KBM-7 (cell line): ENCODE measurements around the gene ZNF594.
A peak's percentile ranks its signal among the peaks of the same experiment; 100 is the strongest.
"Not testable (repeated sequence)": the region's sequence is repeated elsewhere in the genome, so short reads cannot be mapped to it uniquely, and the experiment has no call there.

Experiments
- DNase-seq: peaks from one replicate; pipeline ENCODE4 v3.0.0-alpha.2; 2015
- in situ Hi-C: fragments of 300-500 bp; cut with MboI; formaldehyde crosslinking; loops from 2 replicates; pipeline ENCODE4 v1.14.3; 2020; ENCODE audit warnings: low sequenced_read_pairs, low pct_unique_long_range_greater_than_20kb, mixed read lengths

Gene ZNF594

GRCh38 chr17:5191541-5192417 is at the start of gene ZNF594:
Gene ZNF594, minus strand, starts transcription at chr17:5191868. Its CDS starts 7,612 bp downstream, at chr17:5184256.
- DNase-seq: peak; percentile 95
- in situ Hi-C loops: no loop called here

DNA sequence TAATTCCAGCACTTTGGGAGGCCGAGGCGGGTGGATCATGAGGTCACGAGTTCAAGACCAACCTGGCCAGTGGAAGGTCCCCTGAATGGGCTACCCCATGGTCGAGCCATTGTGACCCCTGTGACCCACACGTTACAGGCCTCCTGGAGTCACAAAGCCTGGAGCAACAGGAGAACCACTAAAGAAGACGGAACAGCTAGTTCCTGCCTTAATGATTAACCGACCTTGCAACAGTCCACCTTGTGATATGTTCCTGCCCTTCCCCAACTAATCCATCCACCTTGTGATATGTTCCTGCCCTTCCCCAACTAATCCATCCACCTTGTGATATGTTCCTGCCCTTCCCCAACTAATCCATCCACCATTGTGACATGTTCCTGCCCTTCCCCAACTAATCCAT is 48.1 kb upstream of the ZNF594 start:
- in situ Hi-C loops: not testable (repeated sequence)

DNA sequence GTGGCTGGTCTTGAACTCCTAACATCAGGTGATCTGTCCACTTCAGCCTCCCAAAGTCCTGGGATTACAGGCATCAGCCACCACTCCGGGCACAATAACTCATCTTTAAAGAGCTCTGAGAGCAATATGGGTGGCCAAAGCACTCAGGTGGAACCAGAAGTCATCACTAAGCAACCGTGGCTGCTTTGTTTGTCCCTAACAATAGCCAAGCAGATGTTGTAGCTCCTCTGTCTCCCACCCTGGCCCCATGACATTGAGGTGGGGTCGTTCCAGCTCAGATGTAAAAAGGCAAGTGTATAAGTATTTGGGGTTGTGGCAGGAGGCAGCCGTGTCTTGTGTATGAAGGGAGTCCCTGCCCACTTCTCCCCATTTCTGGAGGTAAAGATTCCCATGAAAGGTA is 46.7 kb upstream of the ZNF594 start:
- DNase-seq: no peak
- in situ Hi-C loops: no loop called here

More for the DNA sequence above, 48.1 kb upstream of the ZNF594 start:
- DNase-seq: not testable (repeated sequence)

GRCh38 chr17:5237541-5238016 is 45.9 kb upstream of the ZNF594 start:
- in situ Hi-C loops: no loop called here

GRCh38 chr17:5236938-5237540 is 45.4 kb upstream of the ZNF594 start:
- in situ Hi-C loops: no loop called here
- no peak for DNase-seq

More at GRCh38 chr17:5237541-5238016, 45.9 kb upstream of the ZNF594 start:
- DNase-seq: peak; percentile 82

- peak; percentile 77 for DNase-seq
- in situ Hi-C loops: no loop called here
These were observed 43.2 kb upstream of the ZNF594 start, which contains the start of gene SCIMP for GRCh38 chr17:5234645-5235576. Gene SCIMP, minus strand, starts transcription at chr17:5234860. Its CDS starts 105 bp downstream, at chr17:5234755.

- in situ Hi-C loops, DNase-seq: not testable (repeated sequence)
These were observed 41.8 kb upstream of the ZNF594 start for GRCh38 chr17:5233492-5233891.

- peak; percentile 14 for DNase-seq
- in situ Hi-C loops: no loop called here
These were observed 35.5 kb upstream of the ZNF594 start for GRCh38 chr17:5226940-5227878.

- in situ Hi-C loops: no loop called here
- DNase-seq: peak; percentile 35
These were observed 34.2 kb upstream of the ZNF594 start for GRCh38 chr17:5225668-5226457.

- in situ Hi-C loops, DNase-seq: not testable (repeated sequence)
These were observed 30.2 kb upstream of the ZNF594 start for GRCh38 chr17:5221912-5222311.

GRCh38 chr17:5220074-5220473 is 28.4 kb upstream of the ZNF594 start:
- in situ Hi-C loops: no loop called here

GRCh38 chr17:5219536-5219935 is 27.9 kb upstream of the ZNF594 start:
- in situ Hi-C loops: no loop called here
- DNase-seq: no peak

More at GRCh38 chr17:5220074-5220473, 28.4 kb upstream of the ZNF594 start:
- no peak for DNase-seq

DNA sequence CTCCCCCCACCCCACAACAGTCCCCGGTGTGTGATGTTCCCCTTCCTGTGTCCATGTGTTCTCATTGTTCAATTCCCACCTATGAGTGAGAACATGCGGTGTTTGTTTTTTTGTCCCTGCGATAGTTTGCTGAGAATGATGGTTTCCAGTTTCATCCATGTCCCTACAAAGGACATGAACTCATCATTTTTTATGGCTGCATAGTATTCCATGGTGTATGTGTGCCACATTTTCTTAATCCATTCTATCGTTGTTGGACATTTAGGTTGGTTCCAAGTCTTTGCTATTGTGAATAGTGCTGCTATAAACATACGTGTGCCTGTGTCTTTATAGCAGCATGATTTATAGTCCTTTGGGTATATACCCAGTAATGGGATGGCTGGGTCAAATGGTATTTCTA is 25.9 kb upstream of the ZNF594 start:
- DNase-seq, in situ Hi-C loops: not testable (repeated sequence)

GRCh38 chr17:5211458-5211857 is 19.8 kb upstream of the ZNF594 start:
- DNase-seq: no peak
- in situ Hi-C loops: no loop called here

- in situ Hi-C loops: no loop called here
- no peak for DNase-seq
These were observed 19.1 kb upstream of the ZNF594 start for GRCh38 chr17:5210614-5211252.

DNA sequence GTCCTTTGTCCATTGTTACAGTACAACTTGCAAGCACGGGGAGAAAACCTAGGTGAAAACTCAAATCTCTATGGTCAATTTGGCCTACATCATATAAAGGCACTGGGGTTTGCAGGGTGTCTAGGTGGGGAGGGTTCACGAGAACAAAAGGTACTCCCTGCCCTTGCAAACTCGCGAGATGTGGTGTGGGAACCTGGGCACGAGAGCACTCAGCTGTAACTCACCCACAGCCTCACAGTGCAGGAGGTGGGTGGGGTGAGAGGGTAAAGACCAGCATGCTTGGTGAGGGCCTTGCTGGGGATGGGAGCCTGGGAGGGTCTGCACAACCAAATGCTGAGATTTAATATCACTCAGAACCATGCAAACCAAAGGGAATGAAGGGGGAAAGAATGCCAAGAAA is 18.4 kb upstream of the ZNF594 start:
- no peak for DNase-seq
- in situ Hi-C loops: no loop called here

DNA sequence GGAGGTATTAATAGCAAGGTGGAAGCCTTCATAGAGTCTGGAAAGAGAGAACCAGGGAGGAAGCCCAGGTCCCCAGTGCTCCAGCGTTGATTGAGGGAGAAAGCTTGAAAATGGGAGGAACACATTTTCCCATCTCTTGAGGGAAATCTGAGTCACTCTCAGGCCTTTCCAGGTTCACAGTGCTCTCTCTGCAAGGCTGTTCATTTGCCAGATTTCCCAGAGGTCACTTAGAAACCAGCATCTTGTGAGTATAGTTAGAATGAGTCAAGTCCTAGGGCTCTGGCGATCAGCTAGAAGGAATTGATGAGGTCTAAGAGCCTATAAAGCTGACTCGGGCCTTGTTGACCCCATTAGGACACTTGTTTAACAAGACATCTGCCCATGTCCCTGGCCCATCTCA is 17.7 kb upstream of the ZNF594 start:
- no peak for DNase-seq
- in situ Hi-C loops: no loop called here
